GM12878 (cell line): Measurements from ENCODE around the gene GRM1. TPM values are rescaled to one million over a fixed set of nuclear protein-coding genes. Genes with fewer than 3 reads are reported as not detected.

Experiments
- ATAC-seq: fragments of 200-7000 bp; cut with Tn5 transposase; 3 replicates; pipeline ENCODE4 v1.9.1; 2020; ENCODE audit warnings: mild to moderate bottlenecking, moderate library complexity
- BruUV-seq: library from RNA; stranded (reverse); fragments of 400-500 nt; replicated peaks from 2 replicates; lab custom pipeline; 2021; lab: Mats Ljungman, UMichigan
- CTCF ChIA-PET: fragments of 300-600 bp; sonication (Branson Sonifier 250); formaldehyde crosslinking; extraction: SDS; loops from one replicate; lab custom pipeline; 2021; ENCODE audit warnings: inconsistent platforms; lab: Yijun Ruan, JAX
- POLR2A ChIA-PET: fragments of 350-600 bp; formaldehyde crosslinking; extraction: SDS; loops from one replicate; lab custom pipeline; 2021; ENCODE audit warnings: inconsistent platforms; lab: Charles Lee
- RAD21 ChIA-PET: fragments of 300-600 bp; sonication (Branson Sonifier 250); formaldehyde crosslinking; loops from one replicate; lab custom pipeline; 2023; ENCODE audit warnings: antibody characterized with exemption; ENCODE audit not compliant: unreplicated experiment; lab: Charles Lee
- SMC1A ChIA-PET: fragments of 300-600 bp; sonication (Branson Sonifier 250); formaldehyde crosslinking; loops from one replicate; lab custom pipeline; 2023; ENCODE audit not compliant: unreplicated experiment, uncharacterized antibody; lab: Charles Lee
- DNase-seq: peaks from one replicate; pipeline ENCODE4 v3.0.0-alpha.2; 2011; ENCODE audit warnings: low read depth, low spot score
- FAIRE-seq: peaks from 3 replicates; lab custom pipeline; 2011; peaks lifted over from hg19 to GRCh38; lab: Jason Lieb, UNC
- H2AFZ ChIP-seq: 2 replicates; pipeline ENCODE4 v1.6.0; 2011; ENCODE audit warnings: low read depth, low read length, control low read depth; ENCODE audit not compliant: control insufficient read depth
- H3K27ac ChIP-seq: 2 replicates; pipeline ENCODE4 v1.5.1; 2011; ENCODE audit warnings: control low read depth; ENCODE audit not compliant: control insufficient read depth, insufficient read depth
- H3K27me3 ChIP-seq, 2 experiments: replicated peaks in 1 of 2; 2 replicates each; pipeline versions ENCODE4 v1.6.0 to v1.6.1; 2011; ENCODE audit warnings: low read length in 1 of 2; ENCODE audit not compliant: control insufficient read depth in 2 of 2, insufficient read depth in 2 of 2
- H3K36me3 ChIP-seq, 2 experiments: 2 replicates each; pipeline ENCODE4 v1.5.1; 2011; ENCODE audit warnings: low read length in 1 of 2; ENCODE audit not compliant: control insufficient read depth in 2 of 2, insufficient read depth in 2 of 2
- H3K4me1 ChIP-seq: 2 replicates; pipeline ENCODE4 v1.6.1; 2011; ENCODE audit warnings: mild to moderate bottlenecking, low read length, moderate library complexity, mixed read lengths; ENCODE audit not compliant: control insufficient read depth, insufficient read depth
- H3K4me2 ChIP-seq: 2 replicates; pipeline ENCODE4 v1.6.0; 2011; ENCODE audit warnings: control low read depth; ENCODE audit not compliant: control insufficient read depth, insufficient read depth
- H3K4me3 ChIP-seq: fragments of 200-600 bp; sonication (generic); 2 replicates; pipeline ENCODE4 v1.5.1; 2016
- H3K79me2 ChIP-seq: 2 replicates; pipeline ENCODE4 v1.6.0; 2011; ENCODE audit warnings: low read length; ENCODE audit not compliant: control insufficient read depth, insufficient read depth
- H3K9ac ChIP-seq: 2 replicates; pipeline ENCODE4 v1.8.0; 2011; ENCODE audit warnings: low read length, control low read depth, mixed read lengths; ENCODE audit not compliant: control insufficient read depth, insufficient read depth
- H3K9me3 ChIP-seq: replicated peaks from 3 replicates; pipeline ENCODE4 v1.5.1; 2011; ENCODE audit warnings: mild to moderate bottlenecking, low read length; ENCODE audit not compliant: control insufficient read depth, insufficient read depth
- H4K20me1 ChIP-seq: 2 replicates; pipeline ENCODE4 v1.6.0; 2011; ENCODE audit not compliant: control insufficient read depth, insufficient read depth
- BACH1 ChIP-seq: fragments of 450-650 bp; IDR thresholded peaks from 2 replicates; pipeline ENCODE4 v1.6.1; 2017; ENCODE audit warnings: mild to moderate bottlenecking, borderline replicate concordance
- CUX1 ChIP-seq: IDR thresholded peaks from 2 replicates; pipeline ENCODE4 v1.6.1; 2012; ENCODE audit warnings: improper control_type of control experiment, low read depth, low read length; ENCODE audit not compliant: insufficient replicate concordance
- IKZF1 ChIP-seq: fragments of 450-650 bp; conservative IDR thresholded peaks from 2 replicates; pipeline ENCODE4 v1.6.1; 2017; ENCODE audit warnings: antibody characterized with exemption, mild to moderate bottlenecking
- WGBS: methylation state at CpG from one replicate; pipeline ENCODE4 v1.1.6; 2016; ENCODE audit warnings: low lambda C conversion rate; ENCODE audit not compliant: insufficient replicate concordance, insufficient coverage; ENCODE audit errors: missing lambda C conversion rate; 5-methylcytosine and 5-hydroxymethylcytosine counted together
- in situ Hi-C: fragments of 300-500 bp; cut with MboI; formaldehyde crosslinking; loops from 9 replicates; pipeline ENCODE4 v1.14.3; 2018; ENCODE audit warnings: mixed read lengths
- intact Hi-C: fragments of 100-400 bp; cut with micrococcal nuclease; formaldehyde crosslinking; loops from one replicate; pipeline ENCODE4 v1.14.2; 2022; ENCODE audit not compliant: unreplicated experiment
- polyA plus RNA-seq, 11 experiments: library from polyadenylated mRNA; depleted of rRNA in 4 of 11; unstranded in 6 of 11; stranded (reverse) in 5 of 11; fragments of >200 nt; fragmentation: Nextera tagmentation in 4 of 11; fragmentation: Illumina TruSeq in 1 of 11; extraction: Ambion mirVana in 4 of 11; extraction: Trizol in 1 of 11; gene quantifications; 1 replicate in 1 of 11; 2 replicates in 10 of 11; pipeline versions ENCODE4 v1.2.1 to v1.2.3, GENCODE V29; 2011 to 2016; ENCODE audit warnings: inconsistent platforms in 2 of 11, missing spikeins in 2 of 11, low read depth in 1 of 11
- total RNA-seq, 4 experiments: library from RNA; depleted of rRNA in 3 of 4; stranded (reverse); fragments of >200 nt in 3 of 4; fragmentation: Illumina TruSeq in 1 of 4; extraction: Trizol in 1 of 4; gene quantifications; 2 replicates each; pipeline versions ENCODE4 v1.2.1 to v1.2.3, GENCODE V29; 2013 to 2021

Gene GRM1
- total and polyA plus RNA-seq, 10 of the 15 experiments (the other 5 are each of a cell fraction or from before 2014, with no cell fraction given) = 0.04 TPM; not detected in 9

GRCh38 chr6:146357578-146358430 lies 328.9 kb downstream of the GRM1 start:
- no peak overlapping the region for H3K4me3 ChIP-seq
- BruUV-seq = no TSS peak
- ATAC-seq = peak; percentile 84
- H3K9ac ChIP-seq = no peak overlapping the region
- H3K4me1 ChIP-seq = peaks cover 11% of the 10 kb centered on the region
- RAD21 ChIA-PET = no interaction called here
- no peaks in the 10 kb centered on the region for H3K27me3 ChIP-seq
- in situ Hi-C loops (no loop called here), intact Hi-C loops (no loop called here)
- H4K20me1 ChIP-seq = no peaks in the 10 kb centered on the region
- no peak overlapping the region for H3K27ac ChIP-seq
- CTCF ChIA-PET = no interaction called here
- TF ChIP-seq IKZF1 (no peak), CUX1 (no peak), BACH1 (peak; percentile 76)
- peak; percentile 13 for DNase-seq
- H3K4me2 ChIP-seq = peak overlapping the region; percentile 67; the same call in 1 of the 2 replicates
- SMC1A ChIA-PET = interaction anchor here (0.7 to 1.1 kb wide), 2 partner anchors 18 to 316 kb away, joined by 3 to 4 read pairs; no protein-coding TSS in a partner anchor
- FAIRE-seq = no peak
- 18% methylated on average over 8 of the region's 8 CpGs for WGBS
- POLR2A ChIA-PET = no interaction called here
- H3K36me3 ChIP-seq = no peaks in the 10 kb centered on the region
- peak overlapping the region; percentile 5; the same call in 1 of the 2 replicates for H2AFZ ChIP-seq
- no peaks in the 10 kb centered on the region for H3K79me2 ChIP-seq
- H3K9me3 ChIP-seq = no peaks in the 10 kb centered on the region
